Measurements from ENCODE around the gene SSH2. TPM values are rescaled to one million over a fixed set of nuclear protein-coding genes. Genes with fewer than 3 reads are reported as not detected.

The SSH2 gene
- total RNA-seq, 1 donor from 2014 or later = 10.7 TPM

DNA sequence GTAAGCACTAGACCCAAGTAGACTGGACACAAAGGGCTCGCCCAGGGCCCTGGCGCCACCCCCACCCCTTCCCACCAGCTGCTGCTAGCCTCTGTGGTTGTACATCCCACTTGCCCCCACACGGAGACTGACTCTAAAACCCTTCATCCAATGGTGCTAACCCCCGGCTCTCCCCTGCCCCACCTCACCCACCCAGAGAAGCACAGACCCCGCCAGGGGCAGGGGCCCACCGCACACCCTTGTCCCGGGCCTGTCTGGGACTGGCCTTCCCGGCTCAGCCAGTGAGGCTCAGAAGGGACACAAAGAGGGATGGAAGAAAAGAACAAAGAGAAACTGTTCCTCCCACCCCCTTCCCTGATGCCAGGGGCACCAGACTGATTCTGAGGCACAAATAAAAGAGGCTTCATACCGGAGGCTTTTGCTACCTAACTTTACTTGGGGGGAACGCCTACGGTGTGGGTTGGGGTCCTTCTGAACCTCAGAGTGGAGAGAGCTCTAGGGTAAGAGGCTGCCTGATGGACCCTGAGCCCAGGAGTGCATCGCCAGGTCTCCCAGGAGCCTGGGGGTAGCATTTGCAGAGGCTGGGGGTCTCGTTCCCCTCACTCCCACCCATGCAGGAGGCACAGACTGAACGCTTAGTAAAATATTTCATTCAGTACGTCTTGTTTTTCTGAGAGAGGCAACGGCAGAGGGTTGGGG lies 315.5 kb downstream of the SSH2 start:
- DNase-seq (ENCODE audit: low read depth in 2 of 2) = no peak

DNA sequence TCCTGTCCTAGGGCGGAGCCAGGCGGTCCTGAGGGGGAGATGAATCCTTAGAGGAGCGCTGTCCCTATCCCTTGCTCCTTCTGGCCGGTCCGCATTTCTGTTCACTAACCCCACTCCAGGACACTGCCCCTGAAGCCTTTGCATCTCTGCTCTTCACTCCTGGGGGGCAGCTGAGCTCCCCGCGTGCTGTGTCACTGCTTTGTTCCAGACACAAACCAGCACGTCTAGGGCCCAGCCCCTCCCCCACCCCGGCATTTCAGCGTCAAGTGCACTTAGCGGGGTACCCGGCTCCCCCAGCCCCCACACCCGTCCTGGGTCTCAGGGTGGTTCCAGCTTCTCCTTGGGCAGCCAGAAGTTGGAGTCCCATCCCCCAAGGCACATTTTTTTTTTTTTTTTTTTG lies 316.2 kb downstream of the SSH2 start:
- no peak for DNase-seq (ENCODE audit: low read depth in 2 of 2)

DNA sequence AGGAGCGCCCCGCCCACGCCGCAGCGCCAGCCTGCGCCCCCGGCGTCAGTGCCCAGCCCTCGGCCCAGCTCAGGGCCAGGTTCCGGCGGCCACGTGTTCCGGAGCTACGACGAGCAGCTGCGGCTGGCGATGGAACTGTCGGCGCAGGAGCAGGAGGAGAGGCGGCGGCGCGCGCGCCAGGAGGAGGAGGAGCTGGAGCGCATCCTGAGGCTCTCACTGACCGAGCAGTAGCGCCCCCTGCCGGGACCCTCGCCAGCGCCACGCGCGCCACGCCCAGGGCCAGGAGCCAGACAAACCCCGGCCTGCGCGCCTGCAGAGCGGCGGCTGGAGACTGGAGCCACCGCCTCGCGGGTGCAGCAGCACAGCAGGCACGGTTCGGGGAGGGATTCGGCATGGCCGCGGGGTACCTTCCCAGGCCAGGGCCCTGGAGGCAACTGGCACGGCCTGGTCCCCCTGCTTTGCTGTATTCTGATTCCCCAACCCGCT lies 316.6 kb downstream of the SSH2 start:
- peak; percentile 92 for DNase-seq (ENCODE audit: low read depth in 2 of 2)

DNA sequence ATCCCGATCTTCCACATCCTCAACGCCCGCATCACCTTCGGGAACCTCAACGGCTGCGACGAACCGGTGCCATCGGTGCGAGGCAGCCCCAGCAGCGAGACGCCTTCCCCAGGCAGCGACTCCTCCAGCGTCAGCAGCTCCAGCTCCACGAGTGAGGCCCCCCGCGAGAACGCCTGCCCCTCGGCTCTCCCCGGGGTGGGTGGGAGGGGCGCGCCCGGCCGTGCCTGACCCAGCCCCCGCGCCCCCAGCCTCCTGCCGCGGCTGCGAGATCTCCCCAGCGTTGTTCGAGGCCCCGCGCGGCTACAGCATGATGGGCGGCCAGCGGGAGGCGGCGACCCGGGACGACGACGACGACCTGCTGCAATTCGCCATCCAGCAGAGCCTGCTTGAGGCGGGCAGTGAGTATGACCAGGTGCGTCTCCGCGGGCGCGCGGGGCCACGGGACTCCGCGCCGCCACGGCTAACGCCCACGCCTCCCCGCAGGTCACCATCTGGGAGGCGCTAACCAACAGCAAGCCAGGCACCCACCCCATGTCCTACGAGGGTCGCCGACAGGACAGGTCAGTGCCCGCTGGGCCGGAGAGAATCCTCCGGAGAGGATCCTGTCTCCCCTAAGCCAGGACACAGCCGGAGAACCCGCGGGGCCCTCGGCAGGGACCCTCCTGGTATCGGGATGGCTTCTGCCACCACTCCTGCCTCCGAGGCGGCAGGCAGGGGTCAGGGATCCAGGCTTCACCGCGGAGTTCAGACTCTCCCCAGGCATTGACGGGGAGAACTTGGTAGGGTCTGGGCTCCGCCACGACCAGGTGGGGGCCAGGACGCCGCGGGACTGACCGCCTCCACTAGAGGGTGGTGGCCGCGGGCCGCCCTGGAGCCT lies 317.4 kb downstream of the SSH2 start:
- no peak for DNase-seq (ENCODE audit: low read depth in 2 of 2)

DNA sequence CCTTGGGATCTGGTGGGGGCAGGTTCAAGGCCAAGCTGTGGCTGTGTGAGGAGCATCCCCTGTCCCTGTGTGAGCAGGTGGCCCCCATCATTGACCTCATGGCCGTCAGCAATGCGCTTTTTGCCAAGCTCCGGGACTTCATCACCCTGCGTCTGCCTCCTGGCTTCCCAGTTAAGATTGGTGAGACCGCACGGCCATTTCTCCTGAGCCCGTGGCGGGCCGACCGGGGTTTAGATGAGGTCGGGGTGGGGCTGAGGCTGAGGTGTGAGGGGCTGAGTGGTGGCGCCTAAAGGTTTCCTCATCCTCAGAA lies 318.0 kb downstream of the SSH2 start:
- no peak for DNase-seq (ENCODE audit: low read depth in 2 of 2)

DNA sequence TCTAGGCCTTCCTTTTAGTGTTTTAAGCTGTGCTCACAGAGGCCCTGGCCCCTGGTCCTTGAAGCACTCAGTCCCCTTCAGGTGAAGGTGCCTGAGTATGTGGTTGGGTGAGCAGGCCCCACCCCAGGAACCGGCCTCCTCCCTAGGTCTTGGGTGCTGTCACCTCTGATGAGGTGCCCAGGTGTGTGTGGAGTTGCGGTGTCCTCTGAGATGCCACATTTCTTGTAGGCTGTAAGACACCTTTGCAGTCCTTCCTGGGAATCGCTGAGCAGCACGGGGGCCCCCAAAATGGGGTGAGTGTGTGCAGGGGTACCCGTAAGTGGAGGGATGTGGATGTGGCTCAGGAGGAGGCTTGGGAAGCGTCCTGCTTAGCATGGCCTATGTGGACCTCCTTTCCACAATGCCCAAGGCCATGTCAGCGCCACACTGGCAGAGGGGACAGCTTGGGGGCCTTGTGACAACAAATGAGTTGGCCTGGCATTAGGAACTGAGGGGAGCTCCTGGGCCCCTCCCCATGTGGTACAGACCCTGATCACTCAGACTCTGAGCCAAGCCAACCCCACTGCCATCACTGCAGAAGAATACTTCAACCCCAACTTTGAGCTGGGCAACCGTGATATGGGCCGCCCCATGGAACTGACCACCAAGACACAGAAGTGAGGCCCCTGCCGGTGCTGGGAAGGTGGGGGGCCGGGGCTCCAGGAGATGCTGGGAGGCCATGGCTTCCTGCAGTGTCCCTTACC lies 318.5 kb downstream of the SSH2 start:
- no peak for DNase-seq (ENCODE audit: low read depth in 2 of 2)

DNA sequence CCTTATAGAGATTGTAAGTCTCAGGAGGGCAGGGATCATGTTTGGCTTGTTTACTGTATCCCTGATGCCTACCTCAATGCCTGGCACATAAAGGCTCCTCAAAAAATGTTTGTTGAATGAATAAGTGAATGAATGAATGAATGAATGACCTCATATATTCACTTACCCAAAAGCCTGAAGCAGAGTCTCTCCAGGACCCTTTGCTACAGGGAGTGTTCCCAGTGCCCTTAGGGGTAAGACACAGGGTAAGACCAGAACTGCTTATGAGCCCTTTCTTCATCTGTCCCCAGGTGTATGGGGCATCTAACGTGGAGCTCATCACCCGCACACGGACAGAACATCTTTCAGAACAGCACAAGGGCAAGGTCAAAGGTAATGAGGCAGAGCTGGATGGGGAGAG lies 319.6 kb downstream of the SSH2 start:
- no peak for DNase-seq (ENCODE audit: low read depth in 2 of 2)

DNA sequence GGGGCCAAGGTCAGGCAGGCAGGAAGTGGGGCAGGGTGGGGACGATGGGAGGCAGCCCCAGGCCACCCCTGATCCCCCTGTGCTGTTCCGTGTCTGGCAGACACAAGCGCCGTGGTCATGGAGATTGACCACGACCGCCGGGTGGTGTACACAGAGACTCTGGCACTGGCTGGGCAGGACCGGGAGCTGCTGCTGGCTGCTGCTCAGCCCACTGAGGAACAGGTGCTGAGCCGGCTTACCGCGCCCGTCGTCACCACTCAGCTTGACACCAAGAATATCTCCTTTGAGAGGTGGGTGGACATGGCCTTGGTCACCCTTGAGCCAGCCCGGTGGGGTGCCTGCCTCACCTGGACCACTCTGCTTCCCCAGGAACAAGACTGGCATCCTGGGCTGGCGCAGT lies 321.0 kb downstream of the SSH2 start:
- no peak for DNase-seq (ENCODE audit: low read depth in 2 of 2)

DNA sequence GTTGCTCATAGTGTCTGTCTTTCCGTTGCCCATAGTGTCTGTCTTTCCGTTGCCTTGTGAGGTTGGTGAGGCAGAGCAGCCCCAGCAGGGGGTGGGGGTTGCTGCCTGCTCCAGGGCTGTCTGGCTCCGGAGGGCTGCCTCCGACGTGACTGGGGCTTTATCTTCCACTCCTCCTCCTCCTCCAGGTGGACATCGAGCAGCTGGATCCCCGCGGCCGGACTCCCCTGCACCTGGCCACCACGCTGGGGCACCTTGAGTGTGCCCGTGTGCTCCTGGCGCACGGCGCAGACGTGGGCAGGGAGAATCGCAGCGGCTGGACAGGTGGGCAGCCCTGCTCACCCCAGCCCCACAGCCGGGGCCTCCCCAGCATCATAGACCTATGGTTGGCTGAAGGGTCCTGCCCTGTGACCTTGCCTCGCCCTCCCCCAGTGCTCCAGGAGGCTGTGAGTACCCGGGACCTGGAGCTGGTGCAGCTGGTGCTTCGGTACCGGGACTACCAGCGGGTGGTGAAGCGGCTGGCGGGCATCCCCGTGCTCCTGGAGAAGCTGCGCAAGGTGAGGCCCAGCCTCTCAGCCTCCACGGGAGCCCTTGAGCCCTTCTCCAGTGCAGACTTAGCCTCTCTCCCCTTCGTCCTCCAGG lies 322.4 kb downstream of the SSH2 start:
- DNase-seq (ENCODE audit: low read depth in 2 of 2) = no peak

DNA sequence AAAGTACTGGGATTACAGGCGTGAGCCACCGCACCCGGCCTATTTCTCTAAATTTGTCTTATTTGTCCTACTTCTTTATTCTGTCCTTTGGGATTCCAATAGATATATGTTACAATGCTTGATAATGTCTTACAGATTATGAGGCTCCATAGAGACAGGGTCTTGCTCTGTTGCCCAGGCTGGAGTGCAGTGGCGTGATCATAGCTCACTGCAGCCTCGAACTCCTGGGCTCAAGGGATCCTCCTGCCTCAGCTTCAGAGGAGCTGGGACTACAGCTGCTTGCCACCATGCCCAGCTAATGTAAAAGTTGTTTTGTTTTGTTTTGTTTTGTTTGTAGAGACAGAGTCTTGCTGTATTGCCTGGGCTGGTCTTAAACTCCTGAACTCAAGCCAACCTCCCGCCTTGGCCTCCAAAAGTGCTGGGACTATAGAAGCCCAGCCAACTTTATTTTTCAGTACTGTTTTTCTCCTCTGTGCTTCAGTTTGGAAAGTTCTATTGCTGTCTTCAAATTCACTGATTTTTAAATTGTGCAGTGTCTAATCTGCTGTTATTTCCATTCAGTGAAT lies 326.8 kb downstream of the SSH2 start:
- no peak for DNase-seq (ENCODE audit: low read depth in 2 of 2)

DNA sequence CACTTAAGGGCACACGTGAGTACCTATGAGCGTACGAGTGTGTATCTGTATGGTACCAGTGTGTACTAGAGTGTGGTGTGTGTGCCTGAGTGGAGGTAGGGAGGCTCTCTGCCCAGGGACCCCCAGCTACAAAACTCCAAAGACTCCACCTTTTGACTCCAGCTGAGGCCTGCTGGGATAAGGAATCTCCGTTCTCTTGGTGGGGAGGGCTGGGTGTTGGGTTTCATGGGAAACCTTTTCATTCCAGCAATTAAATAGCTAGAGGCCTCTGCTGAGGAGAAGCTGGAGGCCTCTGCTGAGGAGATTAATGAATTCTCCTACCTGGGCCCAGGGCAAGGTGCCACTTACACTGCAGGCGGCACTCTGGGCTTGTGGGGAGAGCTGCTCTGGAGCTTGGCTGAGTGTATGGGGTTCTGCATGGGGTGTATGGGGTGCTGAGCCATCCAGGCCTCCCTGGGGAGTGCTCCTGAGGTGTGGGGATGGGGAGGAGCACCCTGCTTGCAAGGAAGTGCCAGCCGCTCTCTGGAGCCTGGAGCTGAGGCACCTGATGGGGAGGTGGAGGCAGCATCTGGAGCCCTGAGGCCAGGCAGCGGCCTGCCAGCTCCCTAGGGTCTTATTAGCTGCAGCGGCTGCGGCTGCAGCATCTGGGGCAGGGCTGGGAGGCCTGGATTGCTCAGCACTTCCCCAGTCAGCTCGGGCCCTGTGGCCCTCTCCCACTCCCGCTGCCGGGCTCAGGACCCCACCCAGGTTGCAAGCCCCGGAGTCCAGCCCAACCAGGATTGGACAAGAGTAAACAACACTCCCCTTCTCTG lies 332.5 kb downstream of the SSH2 start:
- no peak for DNase-seq (ENCODE audit: low read depth in 2 of 2)

DNA sequence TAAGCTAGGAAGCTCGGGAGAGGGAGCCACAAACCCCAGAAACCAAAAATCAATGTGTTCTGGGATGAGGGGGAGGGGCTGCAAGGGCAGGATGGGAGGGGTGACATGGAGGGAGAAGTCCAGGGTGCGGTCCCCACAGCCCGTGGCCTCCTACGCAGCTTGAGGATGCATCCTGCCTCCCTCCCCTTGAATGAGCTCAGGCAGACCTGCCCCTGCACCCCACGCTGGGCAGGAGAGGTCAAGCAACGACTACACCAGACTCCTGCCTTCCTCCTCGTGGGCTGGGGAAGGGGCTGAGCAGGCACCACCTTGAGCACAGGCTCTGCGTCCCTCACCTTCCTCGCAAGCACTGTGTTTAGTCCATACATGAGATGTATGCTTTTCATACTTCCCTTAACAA lies 333.2 kb downstream of the SSH2 start:
- no peak for DNase-seq (ENCODE audit: low read depth in 2 of 2)

DNA sequence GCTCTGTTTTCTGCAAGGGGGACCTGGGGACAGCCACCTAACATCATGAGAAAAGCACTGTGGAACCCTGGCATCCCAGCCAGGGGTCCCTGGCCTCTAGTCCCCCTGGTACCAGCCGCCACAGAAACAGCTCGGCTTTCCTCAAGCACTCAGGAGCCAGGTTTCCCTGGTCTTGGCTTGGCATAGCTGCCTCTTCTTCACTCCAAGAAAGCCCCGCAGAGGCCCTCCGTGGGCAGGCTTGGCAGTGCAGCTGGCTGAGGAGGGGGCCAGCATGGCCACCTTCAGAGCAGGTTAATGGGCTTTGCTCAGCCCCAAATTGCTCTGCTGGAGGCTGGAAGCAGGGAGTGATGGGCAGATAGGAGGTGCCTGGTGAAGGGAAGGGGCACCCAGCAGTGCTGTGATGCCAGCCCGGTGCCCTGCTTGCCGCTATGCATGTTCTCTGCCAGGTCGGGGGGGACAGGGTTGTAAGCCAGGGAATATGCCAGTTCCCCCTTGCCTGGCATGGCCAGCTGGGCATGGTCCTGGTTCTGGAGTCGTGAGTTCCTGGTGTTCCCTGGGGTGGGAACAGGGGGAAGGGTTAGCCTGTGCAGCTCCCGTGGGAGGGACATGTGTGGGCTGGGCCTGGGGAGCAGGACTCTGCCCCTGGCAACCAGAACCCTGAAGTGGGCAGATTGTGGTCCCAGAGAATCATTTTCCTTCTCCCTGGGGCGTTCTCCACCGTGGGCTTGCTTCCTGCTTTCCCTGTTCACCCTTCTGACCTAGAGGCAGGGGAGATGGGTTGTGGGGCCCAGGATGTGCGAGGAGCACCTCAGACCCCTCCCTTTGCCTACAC lies 333.9 kb downstream of the SSH2 start:
- no peak for DNase-seq (ENCODE audit: low read depth in 2 of 2)

DNA sequence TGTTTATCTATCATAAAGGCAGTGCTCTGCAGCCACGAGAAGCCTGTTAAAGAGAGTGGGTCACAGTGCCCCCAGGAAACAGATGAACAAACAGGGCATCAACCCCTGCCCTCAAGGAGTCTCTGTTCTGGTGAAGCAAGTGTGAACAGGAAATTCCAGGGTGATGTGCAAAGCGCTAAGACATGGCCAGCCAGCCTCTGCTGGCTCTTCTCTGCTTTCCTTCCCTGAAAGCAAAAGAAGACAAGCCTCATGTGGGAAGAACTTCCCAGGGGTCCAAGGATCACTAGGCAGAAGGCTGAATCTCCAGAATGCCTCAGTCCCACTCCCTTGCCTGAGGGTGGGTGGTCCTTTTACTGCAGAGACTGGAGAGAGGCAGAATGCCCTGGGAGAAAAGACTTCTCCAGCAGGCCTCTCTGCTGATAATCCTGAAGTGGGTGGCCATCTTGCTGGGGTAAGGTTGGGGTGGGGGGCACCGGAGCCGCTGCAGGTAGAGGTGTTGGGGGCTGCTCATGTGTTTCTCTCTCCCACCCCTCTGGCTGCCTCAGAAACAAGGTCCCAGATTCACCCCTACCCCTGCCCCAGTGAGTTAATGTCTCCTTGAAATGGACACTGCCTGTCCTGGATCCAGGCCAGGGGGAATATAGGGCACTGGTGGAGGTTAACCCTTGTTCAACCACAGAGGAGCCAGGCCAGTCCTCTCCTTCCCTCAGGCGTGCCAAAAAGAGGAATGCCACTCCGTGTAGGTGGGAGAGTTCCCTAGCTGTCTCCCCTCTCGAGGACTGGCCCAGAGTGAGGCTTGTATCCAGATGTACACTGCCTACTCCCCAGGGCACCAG lies 334.7 kb downstream of the SSH2 start:
- no peak for DNase-seq (ENCODE audit: low read depth in 2 of 2)

DNA sequence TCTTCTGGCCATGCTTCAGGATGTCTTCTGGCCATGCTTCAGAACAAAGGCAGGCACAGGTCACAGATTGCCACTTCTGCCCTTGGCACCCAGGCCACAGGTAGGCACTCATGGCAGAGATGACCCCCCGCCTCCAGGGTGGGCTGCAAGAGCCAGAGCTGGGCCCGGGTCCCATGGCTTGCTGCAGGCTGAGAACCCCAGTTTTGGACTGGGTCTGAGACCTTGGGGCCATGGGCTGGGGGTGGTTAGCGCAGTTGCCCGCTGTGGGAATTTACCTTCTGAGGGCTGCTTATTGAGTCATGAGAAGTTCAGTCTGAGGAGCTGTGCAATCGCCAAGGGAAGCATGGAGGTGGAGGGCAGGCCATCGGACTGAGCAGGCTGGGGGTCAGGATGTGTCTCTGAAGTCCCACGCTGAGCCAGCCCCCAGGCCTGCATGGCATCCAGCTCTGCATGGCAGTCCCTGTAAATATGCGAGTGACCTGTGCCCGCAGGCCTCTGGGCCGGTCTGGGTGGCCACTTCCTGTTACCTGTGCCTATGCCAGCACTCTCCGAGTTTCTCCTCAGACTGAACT lies 335.4 kb downstream of the SSH2 start:
- no peak for DNase-seq (ENCODE audit: low read depth in 2 of 2)

DNA sequence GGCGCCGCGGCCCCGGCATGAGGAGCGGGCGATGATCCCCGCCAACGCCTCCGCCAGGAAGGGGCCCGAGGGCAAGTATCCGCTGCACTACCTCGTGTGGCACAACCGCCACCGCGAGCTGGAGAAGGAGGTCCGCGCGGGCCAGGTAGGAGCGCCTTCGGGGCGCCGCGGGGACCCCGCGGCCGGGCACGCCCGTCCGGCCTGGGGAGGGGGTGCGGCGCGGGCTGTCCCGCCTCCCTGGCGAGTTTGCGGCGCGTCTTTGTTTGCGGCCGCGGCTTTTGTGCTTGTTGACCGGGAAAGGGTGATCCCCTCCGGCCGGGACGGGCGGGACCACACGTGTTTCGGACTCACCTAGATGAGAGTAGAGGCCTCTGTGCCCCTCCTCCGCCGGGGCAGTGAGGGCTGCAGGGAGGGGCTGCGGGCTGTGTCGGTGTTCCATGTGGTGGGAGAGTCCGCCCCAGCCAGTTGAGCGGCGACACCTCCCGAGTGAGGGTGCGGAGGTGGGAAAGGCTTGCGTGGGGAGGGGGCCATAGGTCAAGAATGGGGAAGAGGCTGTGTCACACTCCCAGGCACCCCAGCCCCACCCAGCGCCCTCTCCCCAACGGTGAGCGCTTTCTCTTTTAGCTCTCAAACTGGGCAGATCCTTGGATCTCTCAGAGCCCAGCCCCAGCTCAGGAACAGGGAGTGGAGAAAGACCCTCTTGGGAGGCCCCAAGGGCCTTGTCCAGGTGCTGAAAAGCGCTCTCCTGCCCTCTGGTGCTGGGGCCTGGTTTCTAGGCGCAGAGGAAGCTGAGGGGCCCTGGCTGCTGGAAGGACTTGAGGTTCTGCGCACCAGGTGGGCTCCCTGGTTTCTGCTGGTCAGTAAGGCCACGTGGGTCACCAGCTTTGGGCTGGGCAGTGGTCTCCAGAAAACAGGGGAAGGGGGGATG lies 336.2 kb downstream of the SSH2 start:
- no peak for DNase-seq (ENCODE audit: low read depth in 2 of 2)

DNA sequence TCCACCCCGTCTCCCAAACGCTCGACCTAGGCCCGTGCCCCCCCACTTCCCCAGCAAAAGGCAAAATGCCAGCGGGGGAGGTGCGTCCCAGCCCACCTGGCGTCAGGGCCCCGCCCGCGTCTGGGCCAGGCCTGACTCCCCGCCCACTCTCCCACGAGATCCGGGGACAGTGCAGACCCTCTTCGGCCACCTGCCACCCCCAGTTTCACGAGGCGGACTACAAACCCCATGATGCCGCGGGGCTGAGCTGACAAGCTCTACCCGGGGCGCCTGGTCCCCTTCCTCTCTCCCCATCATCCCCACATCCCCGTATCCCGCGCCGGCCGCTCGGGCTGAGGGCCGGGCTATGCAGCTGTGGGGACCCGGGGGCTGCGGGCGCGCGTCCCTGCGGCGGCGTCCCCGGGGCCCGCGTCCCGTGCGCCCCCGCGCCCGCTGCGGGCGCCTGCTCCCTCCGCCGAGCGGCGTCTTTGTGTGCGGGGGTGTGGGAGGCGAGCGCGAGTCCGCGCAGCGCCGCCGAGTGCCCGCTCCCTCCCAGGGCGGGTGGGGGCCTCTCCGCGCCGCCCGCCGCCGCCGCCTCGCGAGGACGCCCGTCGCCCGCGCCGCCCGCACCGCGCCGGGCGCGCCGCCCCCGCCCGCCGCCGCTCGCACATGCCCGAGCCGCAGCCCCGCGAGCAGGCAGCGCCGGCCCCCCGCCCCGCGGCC lies 337.0 kb downstream of the SSH2 start, which contains the start of gene ANKRD13B:
Gene ANKRD13B (plus strand): TSS at position 283 of the 702 bp plus-strand sequence. CDS start 490 bp downstream, outside the sequence.
- DNase-seq (ENCODE audit: low read depth in 2 of 2) = peak in 1 of 2 donors; percentile 28
